Parathyroid adenoma (tissue), 2 donors: ENCODE data around the gene EPHB4.
"Not testable (repeated sequence)": the region's sequence is repeated elsewhere in the genome, so short reads cannot be mapped to it uniquely, and the experiment has no call there.

Experiments
- H2AFZ ChIP-seq: fragments of 300-600 bp; sonication (generic); one replicate; pipeline ENCODE4 v1.7.0; 2017; ENCODE audit warnings: antibody characterized with exemption, mild to moderate bottlenecking
- H3K27ac ChIP-seq: fragments of 300-600 bp; sonication (generic); one replicate; pipeline ENCODE4 v1.7.0; 2017
- H3K27me3 ChIP-seq: fragments of 300-600 bp; sonication (generic); one replicate; pipeline ENCODE4 v1.7.0; 2017; ENCODE audit warnings: low read length; ENCODE audit not compliant: control insufficient read depth, insufficient read depth
- H3K36me3 ChIP-seq: fragments of 300-600 bp; sonication (generic); one replicate; pipeline ENCODE4 v1.7.0; 2017; ENCODE audit warnings: low read length; ENCODE audit not compliant: control insufficient read depth, insufficient read depth
- H3K4me1 ChIP-seq: fragments of 300-600 bp; sonication (generic); one replicate; pipeline ENCODE4 v1.7.0; 2017; ENCODE audit warnings: control low read depth
- H3K4me2 ChIP-seq: fragments of 300-600 bp; sonication (generic); one replicate; pipeline ENCODE4 v1.7.0; 2017; ENCODE audit warnings: low read length
- H3K4me3 ChIP-seq: fragments of 300-600 bp; sonication (generic); one replicate; pipeline ENCODE4 v1.7.0; 2017; ENCODE audit warnings: low read depth, low read length
- H3K79me2 ChIP-seq: fragments of 300-600 bp; sonication (generic); one replicate; pipeline ENCODE4 v1.7.0; 2017; ENCODE audit warnings: control low read depth
- H3K9ac ChIP-seq: fragments of 300-600 bp; sonication (generic); one replicate; pipeline ENCODE4 v1.7.0; 2017; ENCODE audit warnings: mild to moderate bottlenecking
- H3K9me3 ChIP-seq: fragments of 300-600 bp; sonication (generic); one replicate; pipeline ENCODE4 v1.7.0; 2017; ENCODE audit warnings: low read length; ENCODE audit not compliant: control insufficient read depth
- CTCF ChIP-seq: fragments of 300-600 bp; sonication (generic); IDR thresholded peaks from one replicate; pipeline ENCODE4 v1.7.0; 2017; ENCODE audit warnings: antibody characterized with exemption, mild to moderate bottlenecking
- donor health status: primary hyperparathyroidism.

EPHB4 gene

GRCh38 chr7:100817097-100817496 is 10.2 kb downstream of the EPHB4 start:
- TF ChIP-seq CTCF, result no peak
- no peaks in the 10 kb centered on the region for H3K36me3 ChIP-seq
- no peaks in the 10 kb centered on the region for H3K9me3 ChIP-seq
- no peaks in the 10 kb centered on the region for H3K4me1 ChIP-seq
- no peak overlapping the region for H3K4me2 ChIP-seq
- H3K9ac ChIP-seq, result no peak overlapping the region
- no peak overlapping the region for H3K27ac ChIP-seq
- H2AFZ ChIP-seq, result no peak overlapping the region
- no peaks in the 10 kb centered on the region for H3K27me3 ChIP-seq
- no peaks in the 10 kb centered on the region for H3K79me2 ChIP-seq
- H3K4me3 ChIP-seq, result no peak overlapping the region

- not testable (repeated sequence) for H3K9me3 ChIP-seq, H3K27me3 ChIP-seq, H3K27ac ChIP-seq, H3K4me1 ChIP-seq, H3K4me3 ChIP-seq, H3K4me2 ChIP-seq, H3K36me3 ChIP-seq, H3K79me2 ChIP-seq, H3K9ac ChIP-seq, H2AFZ ChIP-seq
Measured at GRCh38 chr7:100816515-100816914, 10.8 kb downstream of the EPHB4 start.

GRCh38 chr7:100812729-100813128 is 14.6 kb downstream of the EPHB4 start:
- Histone ChIP-seq H3K27ac (no peak overlapping the region), H3K4me2 (no peak overlapping the region), H3K9me3 (no peaks in the 10 kb centered on the region), H3K4me3 (no peak overlapping the region), H3K4me1 (no peaks in the 10 kb centered on the region), H3K79me2 (no peaks in the 10 kb centered on the region), H2AFZ (no peak overlapping the region), H3K9ac (no peak overlapping the region), H3K27me3 (no peaks in the 10 kb centered on the region), H3K36me3 (no peaks in the 10 kb centered on the region)
- TF ChIP-seq CTCF, result no peak

- Histone ChIP-seq H3K4me3 (no peak overlapping the region), H3K36me3 (no peaks in the 10 kb centered on the region), H3K9ac (no peak overlapping the region), H3K9me3 (no peaks in the 10 kb centered on the region), H3K27me3 (no peaks in the 10 kb centered on the region), H3K4me1 (no peaks in the 10 kb centered on the region), H3K27ac (no peak overlapping the region), H3K4me2 (no peak overlapping the region), H3K79me2 (no peaks in the 10 kb centered on the region), H2AFZ (no peak overlapping the region)
- no peak for TF ChIP-seq CTCF
Measured at GRCh38 chr7:100811480-100811879, 15.8 kb downstream of the EPHB4 start.

GRCh38 chr7:100808354-100808875 is 18.9 kb downstream of the EPHB4 start:
- no peaks in the 10 kb centered on the region for H3K36me3 ChIP-seq
- H3K27ac ChIP-seq, result no peak overlapping the region
- TF ChIP-seq CTCF, result no peak

GRCh38 chr7:100806883-100807282 is 20.4 kb downstream of the EPHB4 start:
- H3K27ac ChIP-seq, H3K4me2 ChIP-seq, H3K9me3 ChIP-seq, H3K36me3 ChIP-seq, H2AFZ ChIP-seq, H3K27me3 ChIP-seq, H3K4me3 ChIP-seq, H3K79me2 ChIP-seq, H3K9ac ChIP-seq, H3K4me1 ChIP-seq: not testable (repeated sequence)

More at GRCh38 chr7:100808354-100808875, 18.9 kb downstream of the EPHB4 start:
- Histone ChIP-seq H2AFZ (no peak overlapping the region), H3K4me3 (no peak overlapping the region), H3K9ac (no peak overlapping the region), H3K4me1 (no peaks in the 10 kb centered on the region), H3K4me2 (no peak overlapping the region), H3K27me3 (no peaks in the 10 kb centered on the region), H3K9me3 (no peaks in the 10 kb centered on the region), H3K79me2 (no peaks in the 10 kb centered on the region)
